A204.1 (cell line): ENCODE data around the gene FAM98C.
"Not testable (repeated sequence)": the region's sequence is repeated elsewhere in the genome, so short reads cannot be mapped to it uniquely, and the experiment has no call there.

Experiments used
- FAIRE-seq: peaks from 2 replicates; lab custom pipeline; 2012; peaks lifted over from hg19 to GRCh38; lab: Jason Lieb, UNC

Gene FAM98C

GRCh38 chr19:38402967-38403674 lies at the start of gene FAM98C:
TSS of gene FAM98C (plus strand) at chr19:38403093. CDS start at chr19:38403154, 61 bp downstream.
- no peak for FAIRE-seq

- FAIRE-seq: no peak
These were observed 46.9 kb upstream of the FAM98C start for GRCh38 chr19:38355728-38356725.

GRCh38 chr19:38358071-38358470 lies 44.8 kb upstream of the FAM98C start:
- FAIRE-seq: no peak

GRCh38 chr19:38359242-38360021 lies 43.5 kb upstream of the FAM98C start:
- no peak for FAIRE-seq

- no peak for FAIRE-seq
These were observed 42.5 kb upstream of the FAM98C start for GRCh38 chr19:38360351-38360750.

- FAIRE-seq: no peak
These were observed 41.9 kb upstream of the FAM98C start for GRCh38 chr19:38360839-38361631.

GRCh38 chr19:38361633-38362075 lies 41.2 kb upstream of the FAM98C start:
- no peak for FAIRE-seq

- no peak for FAIRE-seq
These were observed 40.6 kb upstream of the FAM98C start for GRCh38 chr19:38362076-38362945.

GRCh38 chr19:38362946-38363688 lies 39.8 kb upstream of the FAM98C start:
- FAIRE-seq: not testable (repeated sequence)

- no peak for FAIRE-seq
These were observed 35.9 kb upstream of the FAM98C start for GRCh38 chr19:38367041-38367440.

GRCh38 chr19:38369584-38369983 lies 33.3 kb upstream of the FAM98C start:
- FAIRE-seq: no peak

- FAIRE-seq: no peak
These were observed 32.6 kb upstream of the FAM98C start for GRCh38 chr19:38370299-38370698.

- FAIRE-seq: no peak
These were observed 31.8 kb upstream of the FAM98C start for GRCh38 chr19:38371081-38371480.

GRCh38 chr19:38373907-38374331 lies 29.0 kb upstream of the FAM98C start:
- FAIRE-seq: no peak

GRCh38 chr19:38374332-38375097 lies 28.4 kb upstream of the FAM98C start, which contains the start of gene PSMD8:
TSS of gene PSMD8 (plus strand) at chr19:38374571. CDS start at chr19:38374602, 31 bp downstream.
- FAIRE-seq: peak; percentile 99

GRCh38 chr19:38375098-38375493 lies 27.8 kb upstream of the FAM98C start:
- no peak for FAIRE-seq

- no peak for FAIRE-seq
These were observed 27.1 kb upstream of the FAM98C start for GRCh38 chr19:38375748-38376147.

GRCh38 chr19:38376576-38376975 lies 26.3 kb upstream of the FAM98C start:
- FAIRE-seq: no peak

GRCh38 chr19:38377052-38377451 lies 25.8 kb upstream of the FAM98C start:
- FAIRE-seq: no peak
